ENCODE data around the gene CLNK. TPM values are rescaled to one million over a fixed set of nuclear protein-coding genes. Genes with fewer than 3 reads are reported as not detected.

Gene CLNK
- total and polyA plus RNA-seq, 2 experiments from 2014 or later: not detected

DNA sequence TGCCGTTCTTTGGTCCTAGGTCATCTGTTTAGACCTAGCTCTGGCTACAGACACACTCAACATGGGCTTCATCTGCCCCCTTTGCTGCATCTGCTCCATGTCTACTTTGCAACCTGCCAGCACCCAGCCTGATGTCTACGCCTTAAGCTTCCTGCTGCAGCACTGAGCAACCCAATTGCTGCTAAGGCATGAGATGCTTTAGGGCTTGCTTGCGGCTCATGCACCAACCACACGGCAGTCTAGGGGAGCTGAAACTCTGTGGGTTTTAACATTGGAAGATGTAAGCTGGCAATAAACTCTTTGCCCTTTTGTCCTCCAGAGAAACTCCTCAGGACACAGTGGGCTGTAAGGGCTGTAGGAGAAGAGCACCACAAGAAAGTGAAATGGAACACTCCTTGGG lies 11.7 kb upstream of the CLNK start:
- Histone ChIP-seq H3K4me1 (ENCODE audit: low read depth) (no peaks in the 10 kb centered on the region), H3K27me3 (no peaks in the 10 kb centered on the region), H3K27ac (no peak overlapping the region), H3K4me3 (no peak overlapping the region), H3K36me3 (no peaks in the 10 kb centered on the region), H3K9me3 (ENCODE audit: low read depth) (no peaks in the 10 kb centered on the region)
- no peak for TF ChIP-seq CTCF (IDR thresholded peaks at IDR 0.05; ENCODE audit: low read depth, low read length)
- no peak for DNase-seq (ENCODE audit: low read depth in 1 of 2, low spot score in 1 of 2)

DNA sequence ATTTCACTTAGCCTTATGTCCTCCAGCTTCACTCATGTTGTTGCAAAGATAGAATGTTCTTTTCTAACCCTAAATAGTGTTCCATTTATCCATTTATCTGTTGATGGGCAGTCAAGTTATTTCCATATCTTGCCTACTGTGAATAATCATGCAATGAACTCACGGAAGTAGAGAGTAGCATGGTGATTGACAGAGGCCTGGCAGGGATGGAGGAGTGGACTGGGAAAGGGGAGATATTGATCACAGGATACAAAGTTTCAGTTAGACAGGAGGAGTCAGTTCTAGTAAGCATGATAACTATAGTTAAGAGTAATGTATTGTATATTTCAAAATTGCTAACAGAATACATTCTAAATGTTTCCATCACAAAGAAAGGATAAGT lies 10.3 kb upstream of the CLNK start:
- Histone ChIP-seq H3K27ac (no peak overlapping the region), H3K27me3 (no peaks in the 10 kb centered on the region), H3K4me3 (no peak overlapping the region), H3K9me3 (ENCODE audit: low read depth) (no peaks in the 10 kb centered on the region), H3K4me1 (ENCODE audit: low read depth) (no peaks in the 10 kb centered on the region), H3K36me3 (no peaks in the 10 kb centered on the region)
- no peak for DNase-seq (ENCODE audit: low read depth in 1 of 2, low spot score in 1 of 2)
- no peak for TF ChIP-seq CTCF (IDR thresholded peaks at IDR 0.05; ENCODE audit: low read depth, low read length)

DNA sequence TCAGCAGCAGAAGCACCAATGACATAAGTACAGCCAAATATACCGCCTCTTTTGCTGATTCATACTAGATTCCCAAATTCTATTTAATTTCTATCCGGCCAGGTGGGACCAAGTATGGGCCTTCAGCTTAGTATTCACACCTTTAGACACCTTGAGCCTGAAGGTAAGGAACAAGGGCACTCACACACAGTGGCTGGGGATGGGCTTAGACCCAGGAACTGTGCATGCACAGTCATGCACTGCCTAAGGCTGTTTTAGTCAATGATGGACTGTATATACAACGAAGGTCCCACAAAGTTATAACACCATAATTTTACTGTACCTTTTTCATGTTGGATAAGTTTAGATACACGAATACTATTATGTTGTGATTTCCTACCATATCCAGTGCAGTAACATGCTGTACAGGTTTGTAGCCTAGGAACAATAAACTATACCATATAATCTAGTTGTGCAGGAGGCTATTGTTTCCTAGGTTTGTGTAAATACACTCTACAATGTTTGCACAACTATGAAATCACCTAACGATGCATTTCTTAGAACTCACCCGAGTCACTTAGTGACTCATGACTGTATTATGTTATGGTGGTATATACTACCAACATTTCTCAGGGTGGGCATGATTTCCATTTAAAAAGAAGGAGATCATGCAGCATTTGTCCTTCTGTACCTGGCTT lies 9.7 kb upstream of the CLNK start:
- no peaks in the 10 kb centered on the region for H3K4me1 ChIP-seq (ENCODE audit: low read depth)
- H3K36me3 ChIP-seq: no peaks in the 10 kb centered on the region
- H3K27ac ChIP-seq: no peak overlapping the region
- no peak for DNase-seq (ENCODE audit: low read depth in 1 of 2, low spot score in 1 of 2)
- H3K9me3 ChIP-seq (ENCODE audit: low read depth): no peaks in the 10 kb centered on the region
- no peak overlapping the region for H3K4me3 ChIP-seq
- no peaks in the 10 kb centered on the region for H3K27me3 ChIP-seq
- TF ChIP-seq CTCF (IDR thresholded peaks at IDR 0.05; ENCODE audit: low read depth, low read length): no peak

- DNase-seq (ENCODE audit: low read depth in 1 of 2, low spot score in 1 of 2): no peak
- H3K36me3 ChIP-seq: no peaks in the 10 kb centered on the region
- no peak overlapping the region for H3K4me3 ChIP-seq
Measured at GRCh38 chr4:10691651-10692050, 7.1 kb upstream of the CLNK start.

DNA sequence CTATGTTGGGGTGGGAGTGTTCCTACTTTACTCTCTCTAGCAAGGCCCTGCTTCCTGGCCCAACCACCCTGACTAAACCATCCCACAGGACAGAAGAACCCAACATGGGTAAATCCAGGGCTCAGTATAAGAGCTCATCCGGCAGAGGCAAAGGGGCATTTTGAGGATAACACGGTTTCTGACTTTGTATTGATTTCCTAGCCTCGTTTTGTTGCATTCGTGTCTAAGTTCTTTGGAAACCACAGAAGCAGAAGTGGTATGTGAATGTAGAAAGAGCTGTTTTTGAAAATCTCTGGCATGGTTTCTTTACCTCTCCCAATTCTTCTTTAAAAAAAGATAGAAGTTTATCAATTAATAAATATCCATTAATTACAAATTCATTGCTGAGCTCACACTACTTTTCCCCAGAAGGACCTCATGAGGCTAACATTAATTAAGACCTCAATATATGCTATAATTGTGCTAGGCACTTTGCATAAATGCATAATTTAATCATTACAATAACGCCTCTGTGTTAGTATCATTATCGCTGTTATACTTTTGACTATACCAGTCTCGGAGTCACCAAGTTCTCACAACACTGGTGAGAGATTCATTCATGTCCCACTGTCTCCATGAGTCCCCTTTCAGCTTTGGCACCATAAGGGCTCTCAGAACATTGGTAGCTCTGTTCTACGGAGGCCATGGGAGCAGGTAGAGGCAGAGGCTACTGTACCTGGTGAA lies 5.8 kb upstream of the CLNK start:
- Histone ChIP-seq H3K36me3 (no peaks in the 10 kb centered on the region), H3K27ac (no peak overlapping the region), H3K4me3 (no peak overlapping the region), H3K4me1 (ENCODE audit: low read depth) (no peaks in the 10 kb centered on the region), H3K27me3 (no peaks in the 10 kb centered on the region), H3K9me3 (ENCODE audit: low read depth) (no peaks in the 10 kb centered on the region)
- no peak for TF ChIP-seq CTCF (IDR thresholded peaks at IDR 0.05; ENCODE audit: low read depth, low read length)
- no peak for DNase-seq (ENCODE audit: low read depth in 1 of 2, low spot score in 1 of 2)

More at GRCh38 chr4:10691651-10692050, 7.1 kb upstream of the CLNK start:
- no peaks in the 10 kb centered on the region for H3K9me3 ChIP-seq (ENCODE audit: low read depth)
- no peak overlapping the region for H3K27ac ChIP-seq
- no peaks in the 10 kb centered on the region for H3K4me1 ChIP-seq (ENCODE audit: low read depth)
- no peak for TF ChIP-seq CTCF (IDR thresholded peaks at IDR 0.05; ENCODE audit: low read depth, low read length)
- no peaks in the 10 kb centered on the region for H3K27me3 ChIP-seq
